Activated CD4-positive, alpha-beta T cell treated with anti-CD3 and anti-CD28 coated beads for 24 hours (primary cell): ENCODE results near the gene SH3GL3.

Experiments
- DNase-seq, 2 donors: peaks; one replicate each; pipeline ENCODE4 v3.0.0-alpha.2; 2020; ENCODE audit warnings: low read depth in 2 of 2

The SH3GL3 gene

GRCh38 chr15:83569341-83569740 lies 122.2 kb downstream of the SH3GL3 start:
- DNase-seq: no peak

- DNase-seq: no peak
Measured at GRCh38 chr15:83570756-83571155, 123.6 kb downstream of the SH3GL3 start.

GRCh38 chr15:83571820-83572707 lies 124.9 kb downstream of the SH3GL3 start:
- DNase-seq: no peak

GRCh38 chr15:83574345-83574744 lies 127.2 kb downstream of the SH3GL3 start:
- no peak for DNase-seq

GRCh38 chr15:83578691-83579090 lies 131.6 kb downstream of the SH3GL3 start:
- no peak for DNase-seq

- no peak for DNase-seq
Measured at GRCh38 chr15:83581381-83581780, 134.2 kb downstream of the SH3GL3 start.

- no peak for DNase-seq
Measured at GRCh38 chr15:83582381-83582780, 135.2 kb downstream of the SH3GL3 start.

- no peak for DNase-seq
Measured at GRCh38 chr15:83585601-83586335, 138.6 kb downstream of the SH3GL3 start.

- no peak for DNase-seq
Measured at GRCh38 chr15:83587091-83587490, 139.9 kb downstream of the SH3GL3 start.

GRCh38 chr15:83588441-83588840 lies 141.3 kb downstream of the SH3GL3 start:
- DNase-seq: no peak

- DNase-seq: no peak
Measured at GRCh38 chr15:83592370-83593040, 145.4 kb downstream of the SH3GL3 start.

- DNase-seq: no peak
Measured at GRCh38 chr15:83595191-83595590, 148.1 kb downstream of the SH3GL3 start.

- DNase-seq: no peak
Measured at GRCh38 chr15:83598031-83598430, 150.9 kb downstream of the SH3GL3 start.

GRCh38 chr15:83602021-83602420 lies 154.9 kb downstream of the SH3GL3 start:
- no peak for DNase-seq

GRCh38 chr15:83604549-83604948 lies 157.4 kb downstream of the SH3GL3 start:
- no peak for DNase-seq

GRCh38 chr15:83605111-83605945 lies 158.2 kb downstream of the SH3GL3 start:
- DNase-seq: no peak

GRCh38 chr15:83610132-83610531 lies 163.0 kb downstream of the SH3GL3 start:
- DNase-seq: no peak

GRCh38 chr15:83610901-83611685 lies 164.0 kb downstream of the SH3GL3 start:
- no peak for DNase-seq

GRCh38 chr15:83612226-83612625 lies 165.1 kb downstream of the SH3GL3 start:
- no peak for DNase-seq

- no peak for DNase-seq
Measured at GRCh38 chr15:83612898-83613635, 165.9 kb downstream of the SH3GL3 start.
